Osteoblast (primary cell): ENCODE results near the gene TBC1D5. TPM values are rescaled to one million over a fixed set of nuclear protein-coding genes. Genes with fewer than 3 reads are reported as not detected.

ENCODE experiments used
- DNase-seq: peaks from one replicate; pipeline ENCODE4 v3.0.0; 2011; ENCODE audit warnings: low spot score, mixed read lengths; ENCODE audit not compliant: insufficient read length; ENCODE audit errors: missing footprints
- H2AFZ ChIP-seq: 2 replicates; pipeline ENCODE4 v1.6.0; 2011; ENCODE audit warnings: mild to moderate bottlenecking, low read length
- H3K27ac ChIP-seq: 2 replicates; pipeline ENCODE4 v1.5.1; 2011; ENCODE audit warnings: mild to moderate bottlenecking, low read depth, low read length, moderate library complexity
- H3K27me3 ChIP-seq: 2 replicates; pipeline ENCODE4 v1.6.0; 2012; ENCODE audit warnings: mild to moderate bottlenecking, control low read depth, inconsistent platforms, low read length, moderate library complexity; ENCODE audit not compliant: insufficient read depth
- H3K36me3 ChIP-seq: 2 replicates; pipeline ENCODE4 v1.5.1; 2011; ENCODE audit warnings: mild to moderate bottlenecking, low read length, control low read depth, moderate library complexity; ENCODE audit not compliant: insufficient read depth
- H3K4me1 ChIP-seq: 2 replicates; pipeline ENCODE4 v1.5.1; 2011; ENCODE audit warnings: mild to moderate bottlenecking, low read length, control low read depth, moderate library complexity; ENCODE audit not compliant: insufficient read depth
- H3K4me2 ChIP-seq: 2 replicates; pipeline ENCODE4 v1.6.0; 2011; ENCODE audit warnings: mild to moderate bottlenecking, low read length; ENCODE audit not compliant: insufficient read depth
- H3K4me3 ChIP-seq: fragments of 200-600 bp; sonication (generic); 3 replicates; pipeline ENCODE4 v1.5.1; 2012; ENCODE audit warnings: mild to moderate bottlenecking, low read length, inconsistent platforms; ENCODE audit not compliant: insufficient read depth
- H3K79me2 ChIP-seq: 2 replicates; pipeline ENCODE4 v1.6.0; 2012; ENCODE audit warnings: mild to moderate bottlenecking, low read length, control low read depth, inconsistent platforms; ENCODE audit not compliant: insufficient read depth
- H3K9me3 ChIP-seq: 2 replicates; pipeline ENCODE4 v1.5.1; 2011; ENCODE audit warnings: low read depth, low read length, control low read depth
- H4K20me1 ChIP-seq: 2 replicates; pipeline ENCODE4 v1.6.0; 2012; ENCODE audit warnings: mild to moderate bottlenecking, low read length, control low read depth; ENCODE audit not compliant: insufficient read depth
- total RNA-seq: library from RNA; depleted of rRNA; stranded (reverse); fragments of >200 nt; gene quantifications from 2 replicates; pipeline ENCODE4 v1.2.3, GENCODE V29; 2012
- TF ChIP-seq, protein P1 (sequence below): IDR thresholded peaks from 2 replicates; pipeline ENCODE4 v1.5.1; 2011; ENCODE audit warnings: mild to moderate bottlenecking, low read depth, low read length, moderate library complexity; ENCODE audit errors: extremely low read depth

The TBC1D5 gene
- total RNA-seq, 1 donor: 117 TPM

DNA sequence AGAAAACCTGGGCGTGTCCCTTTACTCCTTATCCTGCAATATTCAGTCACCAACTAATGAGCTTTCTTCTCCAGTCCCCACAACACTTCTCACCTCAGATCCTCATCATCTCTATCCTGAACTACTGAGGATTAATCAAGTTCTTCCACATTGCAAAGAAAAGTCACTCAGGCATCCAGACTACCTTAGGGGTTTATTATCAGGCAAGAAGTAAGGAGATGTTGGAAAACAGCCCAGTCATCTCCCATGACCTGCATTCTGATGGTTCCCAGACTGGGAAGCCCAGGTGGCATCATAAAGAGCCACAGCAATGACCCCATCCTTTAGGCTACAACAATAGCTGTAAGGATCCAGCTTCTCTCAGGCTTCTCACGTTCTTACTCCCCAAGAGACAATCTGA is 3.5 kb upstream of the TBC1D5 start:
- DNase-seq: no peak
- H3K4me1 ChIP-seq: peaks cover 12% of the 10 kb centered on the region
- no peaks in the 10 kb centered on the region for H3K9me3 ChIP-seq
- H2AFZ ChIP-seq: no peak overlapping the region
- no peak overlapping the region for H3K27ac ChIP-seq
- no peaks in the 10 kb centered on the region for H3K79me2 ChIP-seq
- H3K4me3 ChIP-seq: no peak overlapping the region
- no peaks in the 10 kb centered on the region for H3K27me3 ChIP-seq
- TF ChIP-seq, protein P1, sequence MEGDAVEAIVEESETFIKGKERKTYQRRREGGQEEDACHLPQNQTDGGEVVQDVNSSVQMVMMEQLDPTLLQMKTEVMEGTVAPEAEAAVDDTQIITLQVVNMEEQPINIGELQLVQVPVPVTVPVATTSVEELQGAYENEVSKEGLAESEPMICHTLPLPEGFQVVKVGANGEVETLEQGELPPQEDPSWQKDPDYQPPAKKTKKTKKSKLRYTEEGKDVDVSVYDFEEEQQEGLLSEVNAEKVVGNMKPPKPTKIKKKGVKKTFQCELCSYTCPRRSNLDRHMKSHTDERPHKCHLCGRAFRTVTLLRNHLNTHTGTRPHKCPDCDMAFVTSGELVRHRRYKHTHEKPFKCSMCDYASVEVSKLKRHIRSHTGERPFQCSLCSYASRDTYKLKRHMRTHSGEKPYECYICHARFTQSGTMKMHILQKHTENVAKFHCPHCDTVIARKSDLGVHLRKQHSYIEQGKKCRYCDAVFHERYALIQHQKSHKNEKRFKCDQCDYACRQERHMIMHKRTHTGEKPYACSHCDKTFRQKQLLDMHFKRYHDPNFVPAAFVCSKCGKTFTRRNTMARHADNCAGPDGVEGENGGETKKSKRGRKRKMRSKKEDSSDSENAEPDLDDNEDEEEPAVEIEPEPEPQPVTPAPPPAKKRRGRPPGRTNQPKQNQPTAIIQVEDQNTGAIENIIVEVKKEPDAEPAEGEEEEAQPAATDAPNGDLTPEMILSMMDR: no peak
- H4K20me1 ChIP-seq: no peaks in the 10 kb centered on the region
- H3K4me2 ChIP-seq: no peak overlapping the region
- no peaks in the 10 kb centered on the region for H3K36me3 ChIP-seq

DNA sequence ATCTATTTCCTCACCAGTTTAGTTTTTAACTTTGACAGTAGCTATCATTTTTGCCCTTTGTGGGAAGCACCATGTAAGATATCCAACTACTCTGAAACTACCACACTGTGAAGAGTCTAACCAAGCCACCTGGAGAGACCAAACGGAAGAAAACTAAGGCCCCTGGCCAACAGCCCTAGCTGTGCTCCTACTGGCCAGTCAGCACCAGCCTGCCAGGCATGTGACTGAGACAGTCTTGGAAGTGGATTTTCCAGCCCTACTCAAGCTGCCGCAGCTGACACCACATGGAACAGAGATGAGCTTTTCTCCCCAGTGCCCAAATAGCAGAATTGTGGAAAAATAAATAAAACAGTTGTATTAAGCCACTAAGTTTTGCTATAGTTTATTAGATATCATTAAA is 2.9 kb upstream of the TBC1D5 start:
- no peak overlapping the region for H3K4me2 ChIP-seq

DNA sequence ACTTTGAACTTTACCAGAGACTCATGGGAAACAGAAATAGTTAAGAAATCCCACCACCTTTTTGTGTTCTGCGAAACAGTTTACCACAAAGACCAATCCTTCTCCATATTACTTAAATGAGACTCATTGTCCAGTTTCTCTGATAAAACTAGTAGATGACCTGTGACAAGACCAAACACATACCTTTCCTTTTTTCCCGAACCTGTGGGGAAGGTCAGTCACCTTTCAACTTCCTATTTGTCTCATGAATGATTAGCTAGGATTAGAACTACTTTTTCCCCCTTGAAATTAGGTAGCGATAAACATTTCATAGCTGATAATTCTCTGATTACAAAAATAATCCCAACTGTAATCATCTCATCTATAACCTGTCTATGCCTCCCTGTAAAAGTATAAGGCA is 2.3 kb upstream of the TBC1D5 start:
- Histone ChIP-seq H3K9me3 (no peaks in the 10 kb centered on the region), H3K27ac (no peak overlapping the region), H4K20me1 (no peaks in the 10 kb centered on the region), H3K27me3 (no peaks in the 10 kb centered on the region), H3K36me3 (no peaks in the 10 kb centered on the region), H3K4me3 (no peak overlapping the region), H3K4me2 (no peak overlapping the region), H3K79me2 (peaks cover 10% of the 10 kb centered on the region), H2AFZ (no peak overlapping the region), H3K4me1 (peaks cover 22% of the 10 kb centered on the region)
- TF ChIP-seq, protein P1: no peak
- no peak for DNase-seq

More for the DNA sequence above, 2.9 kb upstream of the TBC1D5 start:
- no peak for DNase-seq
- TF ChIP-seq, protein P1: no peak
- H3K27me3 ChIP-seq: no peaks in the 10 kb centered on the region
- H3K9me3 ChIP-seq: no peaks in the 10 kb centered on the region
- H3K36me3 ChIP-seq: no peaks in the 10 kb centered on the region
- no peak overlapping the region for H2AFZ ChIP-seq
- H4K20me1 ChIP-seq: no peaks in the 10 kb centered on the region
- H3K4me3 ChIP-seq: no peak overlapping the region
- peaks cover 5% of the 10 kb centered on the region for H3K79me2 ChIP-seq
- H3K27ac ChIP-seq: no peak overlapping the region
- peaks cover 18% of the 10 kb centered on the region for H3K4me1 ChIP-seq

DNA sequence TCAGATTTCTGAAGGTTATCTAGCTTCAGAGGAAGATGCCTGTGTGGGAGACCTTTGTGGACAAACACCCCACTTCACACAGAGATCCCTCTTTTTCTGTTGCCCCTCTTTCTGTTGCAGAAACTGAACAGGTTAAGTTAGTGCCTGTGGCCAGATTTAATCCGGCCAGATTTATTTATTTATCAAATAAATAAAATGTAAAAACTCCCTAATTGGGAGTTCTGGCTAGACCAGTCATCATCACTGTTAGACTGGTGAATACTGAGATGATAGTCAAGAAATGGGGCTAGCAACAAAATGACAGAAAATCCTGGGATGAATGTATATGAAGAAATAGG is 1.2 kb upstream of the TBC1D5 start:
- no peak for DNase-seq
- Histone ChIP-seq H2AFZ (no peak overlapping the region), H3K4me2 (peak overlapping the region; percentile 100), H3K79me2 (peaks cover 21% of the 10 kb centered on the region), H3K36me3 (no peaks in the 10 kb centered on the region), H3K9me3 (no peaks in the 10 kb centered on the region), H3K4me1 (peaks cover 22% of the 10 kb centered on the region), H3K27me3 (no peaks in the 10 kb centered on the region), H3K4me3 (no peak overlapping the region), H3K27ac (no peak overlapping the region), H4K20me1 (no peaks in the 10 kb centered on the region)
- TF ChIP-seq, protein P1: no peak
